NT2/D1 (cell line): Measurements from ENCODE around the gene RPL12.
A peak's percentile ranks its signal among the peaks of the same experiment; 100 is the strongest.

Experiments used
- DNase-seq: peaks from one replicate; pipeline ENCODE4 v3.0.0-alpha.2; 2011; ENCODE audit warnings: low read depth, low spot score
- H3K27me3 ChIP-seq: 2 replicates; pipeline ENCODE4 v1.6.0; 2011; ENCODE audit warnings: mild to moderate bottlenecking; ENCODE audit not compliant: insufficient read length, insufficient read depth
- H3K36me3 ChIP-seq: 2 replicates; pipeline ENCODE4 v1.6.1; 2011; ENCODE audit warnings: mild to moderate bottlenecking, low read length, mixed read lengths; ENCODE audit not compliant: insufficient read depth, insufficient read length
- H3K4me1 ChIP-seq: 2 replicates; pipeline ENCODE4 v1.5.1; 2011; ENCODE audit not compliant: insufficient read depth, insufficient read length
- H3K4me3 ChIP-seq: 2 replicates; pipeline ENCODE4 v1.5.1; 2011; ENCODE audit warnings: low read depth; ENCODE audit not compliant: insufficient read length
- H3K9ac ChIP-seq: 2 replicates; pipeline ENCODE4 v1.6.0; 2011; ENCODE audit warnings: low read depth; ENCODE audit not compliant: insufficient read length
- H3K9me3 ChIP-seq: 2 replicates; pipeline ENCODE4 v1.5.1; 2011; ENCODE audit warnings: mild to moderate bottlenecking, low read length; ENCODE audit not compliant: insufficient read depth
- SUZ12 ChIP-seq: IDR thresholded peaks from 2 replicates; pipeline ENCODE4 v1.6.1; 2011; ENCODE audit not compliant: insufficient read length, insufficient read depth; ENCODE audit errors: extremely low read depth
- YY1 ChIP-seq: IDR thresholded peaks from 2 replicates; pipeline ENCODE4 v1.6.1; 2011; ENCODE audit not compliant: insufficient read length, insufficient read depth
- ZNF274 ChIP-seq: IDR thresholded peaks from 2 replicates; pipeline ENCODE4 v1.6.1; 2011; ENCODE audit warnings: mild to moderate bottlenecking, low read depth, low read length

RPL12 gene

GRCh38 chr9:127494304-127494702, 43.1 kb upstream of the RPL12 start:
- H3K36me3 ChIP-seq: peaks cover 71% of the 10 kb centered on the region
- DNase-seq: no peak
- no peaks in the 10 kb centered on the region for H3K9me3 ChIP-seq
- H3K4me3 ChIP-seq: no peak overlapping the region
- no peak for TF ChIP-seq YY1
- TF ChIP-seq ZNF274: no peak
- no peak for TF ChIP-seq SUZ12
- H3K4me1 ChIP-seq: peaks cover 16% of the 10 kb centered on the region
- H3K9ac ChIP-seq: no peak overlapping the region
- no peaks in the 10 kb centered on the region for H3K27me3 ChIP-seq

GRCh38 chr9:127493592-127494303, 42.5 kb upstream of the RPL12 start:
- Histone ChIP-seq H3K4me3 (no peak overlapping the region), H3K36me3 (peaks cover 74% of the 10 kb centered on the region), H3K27me3 (no peaks in the 10 kb centered on the region), H3K9ac (no peak overlapping the region), H3K4me1 (peaks cover 19% of the 10 kb centered on the region), H3K9me3 (no peaks in the 10 kb centered on the region)
- TF ChIP-seq YY1: no peak
- TF ChIP-seq ZNF274: no peak
- TF ChIP-seq SUZ12: no peak
- no peak for DNase-seq

GRCh38 chr9:127492616-127493015, 41.4 kb upstream of the RPL12 start:
- no peak overlapping the region for H3K9ac ChIP-seq
- no peaks in the 10 kb centered on the region for H3K9me3 ChIP-seq
- DNase-seq: no peak
- H3K4me1 ChIP-seq: peaks cover 19% of the 10 kb centered on the region
- H3K27me3 ChIP-seq: no peaks in the 10 kb centered on the region
- TF ChIP-seq ZNF274: no peak
- TF ChIP-seq SUZ12: no peak
- no peak for TF ChIP-seq YY1
- no peak overlapping the region for H3K4me3 ChIP-seq
- H3K36me3 ChIP-seq: peaks cover 69% of the 10 kb centered on the region

GRCh38 chr9:127491516-127491915, 40.3 kb upstream of the RPL12 start:
- no peak for TF ChIP-seq YY1
- TF ChIP-seq ZNF274: no peak
- TF ChIP-seq SUZ12: no peak
- Histone ChIP-seq H3K4me1 (peaks cover 19% of the 10 kb centered on the region), H3K9me3 (no peaks in the 10 kb centered on the region), H3K27me3 (no peaks in the 10 kb centered on the region), H3K9ac (no peak overlapping the region), H3K36me3 (peaks cover 68% of the 10 kb centered on the region), H3K4me3 (no peak overlapping the region)
- DNase-seq: no peak

- no peaks in the 10 kb centered on the region for H3K9me3 ChIP-seq
- no peak for DNase-seq
- TF ChIP-seq YY1 (no peak), ZNF274 (no peak), SUZ12 (no peak)
- no peak overlapping the region for H3K4me3 ChIP-seq
- peaks cover 68% of the 10 kb centered on the region for H3K36me3 ChIP-seq
- no peaks in the 10 kb centered on the region for H3K27me3 ChIP-seq
- peak overlapping the region; percentile 36 for H3K9ac ChIP-seq
- peaks cover 19% of the 10 kb centered on the region for H3K4me1 ChIP-seq
Measured at GRCh38 chr9:127490535-127491230, 39.5 kb upstream of the RPL12 start.

GRCh38 chr9:127489471-127490115, 38.4 kb upstream of the RPL12 start:
- no peaks in the 10 kb centered on the region for H3K27me3 ChIP-seq
- peaks cover 65% of the 10 kb centered on the region for H3K36me3 ChIP-seq
- peaks cover 19% of the 10 kb centered on the region for H3K4me1 ChIP-seq
- peak overlapping the region; percentile 54 for H3K9ac ChIP-seq
- no peak for TF ChIP-seq ZNF274
- TF ChIP-seq SUZ12: no peak
- peak; percentile 70 for DNase-seq
- no peaks in the 10 kb centered on the region for H3K9me3 ChIP-seq
- H3K4me3 ChIP-seq: no peak overlapping the region

GRCh38 chr9:127488946-127489345, 37.7 kb upstream of the RPL12 start:
- TF ChIP-seq YY1 (no peak), ZNF274 (no peak), SUZ12 (no peak)
- H3K9me3 ChIP-seq: no peaks in the 10 kb centered on the region
- peaks cover 18% of the 10 kb centered on the region for H3K4me1 ChIP-seq
- peak overlapping the region; percentile 54 for H3K9ac ChIP-seq
- H3K27me3 ChIP-seq: no peaks in the 10 kb centered on the region
- no peak overlapping the region for H3K4me3 ChIP-seq
- peaks cover 63% of the 10 kb centered on the region for H3K36me3 ChIP-seq
- no peak for DNase-seq
